NCI-H146 treated with DMSO at 0.1 percent for 48 hours (cell line): ENCODE data around the gene TRAK2.
"Not testable (repeated sequence)": the region's sequence is repeated elsewhere in the genome, so short reads cannot be mapped to it uniquely, and the experiment has no call there.

ENCODE experiments used
- DNase-seq: peaks from one replicate; lab custom pipeline; 2025; ENCODE audit not compliant: unreplicated experiment; lab: John Stamatoyannopoulos, UW

Gene TRAK2

DNA sequence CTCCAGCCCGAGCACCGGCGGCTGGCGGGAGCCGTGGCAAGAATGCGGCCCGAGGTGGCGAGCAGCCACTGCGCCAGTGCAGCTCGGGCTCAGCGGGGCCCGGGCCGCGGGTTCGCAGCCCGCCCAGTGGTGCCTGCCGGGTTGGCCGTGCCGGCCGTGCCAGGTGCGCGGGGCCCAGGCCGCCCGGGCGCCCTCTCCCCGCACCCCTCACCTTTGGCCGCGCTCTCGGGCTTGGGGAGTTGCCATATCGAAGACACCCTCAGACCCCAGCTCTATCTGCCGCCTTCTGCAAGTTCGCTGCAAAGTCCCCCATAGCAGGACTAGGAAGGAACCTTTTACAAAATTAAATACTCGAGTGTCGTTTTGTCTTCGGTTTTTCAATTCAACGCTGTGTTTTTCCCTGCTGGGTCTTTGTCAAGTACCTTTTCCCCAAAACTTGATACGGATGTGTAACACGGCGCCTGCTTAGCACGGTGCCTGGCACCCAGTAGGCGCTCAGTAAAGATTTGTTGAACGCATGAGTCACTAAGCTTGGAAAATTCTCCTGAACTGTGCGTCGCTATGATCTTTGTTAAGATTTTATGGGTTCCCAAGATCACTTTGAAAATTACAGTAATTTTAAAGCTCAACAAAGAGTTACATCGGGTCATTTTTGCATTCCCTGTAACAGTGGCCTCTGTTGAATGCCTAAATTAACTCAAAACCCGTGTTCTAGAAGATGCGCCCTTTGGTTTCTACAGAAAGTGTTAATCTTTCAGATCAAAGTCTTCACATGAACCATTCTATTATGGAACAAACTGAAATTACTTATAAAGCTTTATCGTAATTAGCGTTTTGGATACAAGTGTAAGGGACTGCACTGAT lies 1.0 kb upstream of the TRAK2 start:
- no peak for DNase-seq

GRCh38 chr2:201450954-201451291 lies 335 bp downstream of the TRAK2 start:
- DNase-seq, result no peak

DNA sequence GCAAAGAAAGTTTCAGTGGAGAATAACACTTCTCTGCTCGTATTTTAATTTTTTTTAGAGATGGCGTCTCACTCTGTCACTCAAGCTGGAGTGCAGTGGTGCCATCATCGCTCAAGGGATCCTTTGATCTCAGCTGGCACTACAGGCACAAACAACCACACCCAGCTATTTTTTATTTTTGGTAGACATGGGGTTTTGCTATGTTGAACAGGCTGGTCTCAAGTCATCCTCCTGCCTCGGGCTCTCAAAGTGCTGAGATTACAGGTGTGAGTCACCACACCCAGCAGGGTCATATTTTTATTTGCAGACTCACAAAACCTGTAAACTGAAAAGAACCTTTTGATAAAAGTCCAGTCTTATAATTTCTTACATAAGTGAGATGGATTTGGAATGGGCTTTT lies 2.6 kb downstream of the TRAK2 start:
- DNase-seq, result no peak

GRCh38 chr2:201448061-201448460 lies 3.2 kb downstream of the TRAK2 start:
- no peak for DNase-seq

DNA sequence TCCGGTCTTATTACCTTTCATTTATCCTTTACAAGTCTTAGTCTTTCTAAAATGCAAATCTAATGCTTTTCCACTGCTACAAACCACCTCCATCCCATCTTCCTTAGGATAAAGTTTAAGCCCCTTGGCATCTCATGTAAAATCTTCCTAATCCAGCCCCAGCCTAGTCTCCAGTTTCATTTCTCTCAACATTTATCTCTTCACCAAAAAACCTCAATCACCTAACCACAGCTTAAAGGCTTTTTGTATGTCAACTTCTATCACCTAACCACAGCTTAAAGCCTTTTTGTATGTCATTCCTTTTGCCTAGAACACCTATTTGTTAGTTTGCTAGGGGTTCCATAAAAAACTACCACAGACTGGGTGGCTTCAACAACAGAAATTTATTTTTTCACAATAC lies 4.2 kb downstream of the TRAK2 start:
- DNase-seq, result no peak

DNA sequence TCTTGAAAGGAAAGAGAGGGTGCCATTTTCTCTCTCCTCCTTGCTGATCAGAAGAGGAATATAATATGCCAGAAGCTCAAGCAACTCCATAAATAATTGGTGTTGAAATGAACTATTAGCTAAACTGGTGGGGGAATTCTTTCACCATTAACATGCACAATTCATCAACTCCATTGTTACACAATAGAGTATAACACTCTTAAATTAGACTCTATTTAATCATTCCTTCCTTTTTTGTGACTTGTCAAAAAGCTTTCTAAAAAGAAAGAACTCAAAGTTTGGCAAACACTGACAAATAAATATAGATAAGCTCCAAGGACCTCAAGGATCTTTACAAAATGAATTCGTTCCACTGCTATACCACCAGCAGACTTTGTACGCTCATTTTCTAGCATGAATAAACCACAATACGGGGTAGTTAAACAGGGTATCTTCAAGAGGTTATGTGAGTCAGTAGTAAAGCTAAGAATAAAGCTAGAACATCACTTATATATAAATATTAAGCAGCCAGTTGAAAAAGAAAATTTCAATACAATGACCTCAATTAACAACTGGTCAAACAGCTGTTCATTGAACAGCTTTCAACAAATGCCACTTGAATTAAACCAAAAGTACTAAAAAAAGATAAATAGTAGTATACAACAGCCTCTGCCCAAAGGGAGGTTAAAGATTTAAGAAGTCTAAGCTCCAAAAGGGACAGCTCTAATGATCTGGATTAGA lies 6.4 kb downstream of the TRAK2 start:
- no peak for DNase-seq

DNA sequence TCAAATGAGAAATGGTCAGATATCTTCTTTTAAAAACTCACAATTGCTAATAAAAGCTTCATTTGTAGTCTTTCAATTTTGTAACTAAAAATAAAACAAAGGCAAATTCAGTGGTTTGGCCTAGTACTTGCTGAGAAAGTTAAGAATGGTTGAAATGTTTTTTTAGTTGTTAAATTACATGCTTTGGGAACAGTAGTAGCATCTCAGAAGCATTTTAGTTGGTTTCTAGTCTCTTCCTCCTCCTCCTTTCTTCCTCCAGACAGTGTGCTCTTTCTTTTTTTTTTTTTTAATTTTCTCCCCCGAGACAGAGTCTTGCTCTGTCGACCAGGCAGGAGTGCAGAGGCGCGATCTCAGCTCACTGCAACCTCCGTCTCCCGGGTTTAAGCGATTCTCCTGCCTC lies 9.8 kb downstream of the TRAK2 start:
- no peak for DNase-seq

- DNase-seq, result no peak
Measured at GRCh38 chr2:201440182-201440581, 11.1 kb downstream of the TRAK2 start.

GRCh38 chr2:201439336-201439922 lies 11.8 kb downstream of the TRAK2 start:
- not testable (repeated sequence) for DNase-seq

DNA sequence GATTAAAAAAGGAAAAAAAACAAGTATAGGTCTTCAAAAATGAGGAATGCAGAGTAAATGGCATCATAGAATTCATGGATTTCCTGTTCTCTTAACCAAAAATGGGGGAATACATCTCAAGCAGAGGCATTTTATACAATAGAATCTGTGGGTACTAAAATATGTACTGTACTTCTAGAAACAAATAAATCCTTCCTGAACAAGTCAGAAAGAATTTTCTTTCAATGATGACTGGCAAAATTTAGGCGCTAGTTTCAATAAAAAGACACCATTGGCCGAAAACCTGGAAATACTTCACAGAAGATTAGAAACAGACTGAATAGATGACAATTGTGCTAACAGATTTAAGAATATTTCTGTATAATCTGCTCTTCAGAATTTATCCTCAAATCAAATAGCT lies 15.1 kb downstream of the TRAK2 start:
- DNase-seq, result no peak

DNA sequence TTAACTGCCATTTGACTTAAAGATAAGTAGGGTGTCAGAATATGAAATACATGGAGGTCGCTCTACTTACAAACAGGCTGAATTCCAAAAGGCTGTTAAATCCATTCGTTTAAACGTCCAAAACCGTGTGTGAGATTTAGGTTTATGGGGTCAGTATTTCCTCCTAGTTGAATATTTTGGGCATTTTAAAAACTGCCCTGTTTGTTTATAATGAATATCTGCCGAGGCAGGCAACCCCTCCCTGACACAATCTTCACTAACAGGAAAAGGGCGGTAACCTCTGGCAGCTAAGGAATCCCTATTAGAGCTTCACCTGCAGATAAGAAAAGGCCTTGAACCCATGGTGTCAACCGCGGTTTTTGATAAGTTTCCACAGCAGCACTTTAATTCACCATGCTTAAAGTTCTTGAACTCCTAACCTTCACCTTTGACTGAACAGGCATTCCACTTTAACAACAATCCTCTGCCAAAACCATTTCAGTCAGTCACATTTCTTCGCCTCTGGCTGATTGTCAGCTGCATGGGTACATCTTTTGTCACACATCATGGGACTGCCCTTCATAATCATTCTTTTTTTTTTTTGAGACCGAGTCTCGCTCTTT lies 17.8 kb downstream of the TRAK2 start:
- no peak for DNase-seq

DNA sequence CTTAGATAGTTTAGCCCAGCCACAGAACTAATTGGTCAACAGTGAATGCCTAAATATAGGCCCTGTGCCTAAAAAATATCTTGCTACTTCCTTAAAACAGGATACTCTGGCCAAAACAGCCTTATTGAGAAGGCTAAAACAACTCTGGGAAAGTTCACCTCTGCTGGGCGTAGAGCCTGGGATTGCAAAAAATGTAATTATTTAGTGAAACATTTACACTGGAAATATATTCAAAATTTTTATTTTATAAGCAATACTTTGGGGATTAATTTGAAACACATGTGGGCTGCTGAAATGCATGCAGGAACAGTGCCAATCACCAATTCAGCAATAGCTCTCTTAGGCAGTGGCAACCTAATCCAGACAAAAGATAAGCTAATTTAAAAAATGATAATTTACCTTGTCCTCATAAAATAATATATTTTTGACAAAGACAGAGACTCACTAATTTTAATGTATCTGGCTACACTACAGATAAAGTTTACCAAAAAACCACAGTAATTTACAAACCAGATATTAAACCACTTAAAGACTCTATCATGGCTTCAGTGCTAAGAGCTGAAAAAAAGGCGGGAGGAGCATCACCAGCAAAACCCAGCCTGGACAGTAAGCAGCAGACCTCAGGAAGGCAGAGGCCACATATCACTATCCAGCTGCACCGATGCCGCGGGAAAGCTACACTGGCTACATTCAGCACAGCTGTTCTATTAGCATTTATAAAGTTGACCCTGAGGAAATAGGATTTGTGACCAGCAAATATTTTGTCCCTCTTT lies 18.5 kb downstream of the TRAK2 start:
- DNase-seq, result no peak

DNA sequence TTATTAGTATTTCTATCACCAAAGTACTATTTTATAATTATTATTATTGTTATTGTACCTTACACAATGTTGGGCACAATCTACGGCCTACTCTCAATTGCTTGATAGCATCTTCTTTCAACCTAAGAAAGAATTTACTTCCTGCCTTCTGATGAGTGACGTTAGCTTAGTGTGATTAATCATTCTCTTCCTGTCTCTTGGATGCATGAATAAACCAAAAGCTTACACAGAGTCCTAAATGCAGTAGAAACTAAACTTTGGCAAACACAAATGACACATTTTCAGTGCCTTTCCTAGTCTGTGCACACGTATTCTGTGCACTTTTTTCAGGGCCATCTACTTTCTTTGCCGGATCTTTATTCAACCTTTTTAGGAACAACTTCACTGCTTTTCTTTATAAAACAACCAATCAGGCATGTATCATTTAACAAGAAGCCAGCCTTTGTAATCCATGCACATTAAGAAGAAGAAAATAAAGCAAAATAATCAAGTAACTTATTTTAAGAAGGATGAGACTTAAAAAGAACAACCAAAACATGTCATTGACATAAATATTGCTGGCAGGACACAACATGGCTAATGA lies 19.1 kb downstream of the TRAK2 start:
- DNase-seq, result no peak

DNA sequence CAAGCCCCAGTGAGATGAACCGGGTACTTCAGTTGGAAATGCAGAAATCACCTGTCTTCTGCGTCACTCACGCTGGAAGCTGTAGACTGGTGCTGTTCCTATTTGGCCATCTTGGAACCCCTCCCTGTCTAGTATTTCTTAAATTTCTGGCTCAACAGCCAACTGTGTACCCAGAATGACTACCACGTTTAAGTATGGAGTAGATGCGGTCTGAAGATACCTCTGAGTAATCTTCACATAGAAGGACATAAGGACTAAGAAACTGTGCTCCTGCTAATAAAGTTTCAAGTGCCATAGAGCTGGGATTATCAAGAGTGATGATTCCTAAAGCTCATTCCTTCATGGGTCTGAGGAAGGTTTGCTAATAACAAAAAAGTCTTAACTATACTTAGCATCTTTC lies 20.4 kb downstream of the TRAK2 start:
- no peak for DNase-seq

- not testable (repeated sequence) for DNase-seq
Measured at GRCh38 chr2:201430322-201430721, 20.9 kb downstream of the TRAK2 start.

DNA sequence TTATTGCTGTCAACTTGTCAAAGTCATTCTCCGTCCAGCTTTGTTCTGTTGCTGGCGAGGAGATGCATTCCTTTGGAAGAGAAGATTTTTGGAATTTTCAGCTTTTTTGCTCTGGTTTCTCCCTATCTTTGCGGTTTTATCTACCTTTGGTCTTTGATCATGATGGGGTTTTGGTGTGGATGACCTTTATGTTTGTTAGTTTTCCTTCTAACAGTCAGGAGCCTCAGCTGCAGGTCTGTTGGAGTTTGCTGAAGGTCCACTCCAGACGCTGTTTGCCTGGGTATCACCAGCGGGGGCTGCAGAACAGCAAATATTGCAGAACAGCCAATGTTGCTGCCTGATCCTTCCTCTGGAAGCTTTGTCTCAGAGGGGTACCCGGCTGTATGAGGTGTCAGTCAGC lies 21.4 kb downstream of the TRAK2 start:
- not testable (repeated sequence) for DNase-seq

- DNase-seq, result not testable (repeated sequence)
Measured at GRCh38 chr2:201428366-201428765, 22.9 kb downstream of the TRAK2 start.

DNA sequence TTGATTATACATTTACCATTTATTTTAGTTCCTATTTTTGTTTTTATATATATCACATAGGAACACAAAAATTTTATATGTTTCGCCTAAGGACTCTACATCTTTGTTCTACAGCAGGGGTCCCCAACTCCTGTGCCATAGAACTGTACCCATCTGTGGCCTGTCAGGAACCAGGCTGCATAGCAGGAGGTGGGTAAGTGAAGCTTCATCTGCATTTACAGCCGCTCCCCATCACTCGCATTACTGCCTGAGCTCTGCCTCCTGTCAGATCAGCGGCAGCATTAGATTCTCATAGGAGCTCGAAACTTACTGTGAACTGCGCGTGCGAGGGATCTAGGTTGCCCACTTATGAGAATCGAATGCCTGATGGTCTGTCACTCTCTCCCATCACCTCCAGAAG lies 25.3 kb downstream of the TRAK2 start:
- DNase-seq, result no peak

GRCh38 chr2:201420442-201421113 lies 30.7 kb downstream of the TRAK2 start:
- no peak for DNase-seq

DNA sequence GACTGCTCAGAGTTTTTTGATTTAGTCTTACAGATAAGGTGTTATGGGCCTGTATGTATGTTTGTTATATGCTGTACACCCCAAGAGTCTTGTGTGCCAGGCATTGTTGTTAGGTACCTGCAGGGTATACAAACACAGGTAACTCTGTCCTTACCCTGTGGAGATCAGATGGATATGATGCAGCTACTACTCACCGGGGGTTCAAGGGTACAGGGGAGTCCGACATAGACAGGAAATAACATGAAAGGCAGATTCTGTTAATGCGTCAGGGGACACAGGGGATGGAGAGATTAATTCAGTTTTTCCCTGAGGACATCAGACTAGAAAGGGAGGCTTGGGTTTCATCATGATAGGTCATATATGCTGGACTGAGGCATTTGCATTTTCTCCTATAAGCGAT lies 31.3 kb downstream of the TRAK2 start:
- DNase-seq, result no peak
